ENCODE data around the gene LRRC71.

LRRC71 gene

GRCh38 chr1:156920233-156921052 lies at the start of gene LRRC71:
LRRC71 (plus strand) TSS chr1:156920632; CDS start chr1:156920804, 172 bp downstream.
- H3K27me3 ChIP-seq (ENCODE audit: control insufficient read depth in 5 of 5, insufficient read depth in 4 of 5, low read length in 5 of 5) = peaks cover 38 to 49% (median 44%) of the 10 kb centered on the region in 5 donors
- peaks cover 0 to 21% (median 17%) of the 10 kb centered on the region in 5 donors for H3K4me1 ChIP-seq (ENCODE audit: control insufficient read depth in 5 of 5, insufficient read depth in 5 of 5, low read length in 5 of 5)
- H3K9me3 ChIP-seq (ENCODE audit: control insufficient read depth in 5 of 5, low read length in 5 of 5) = no peaks in the 10 kb centered on the region
- H3K9ac ChIP-seq (ENCODE audit: low read length in 5 of 5) = peak within 1 kb of the TSS in 1 of 5 donors; percentile 39
- H3K27ac ChIP-seq (ENCODE audit: low read depth, low read length) = no peak within 1 kb of the TSS
- peak within 1 kb of the TSS in 4 of 5 donors; percentile 11 to 50 (median 42) for H3K4me3 ChIP-seq (ENCODE audit: low read depth in 1 of 5, low read length in 5 of 5)
- H3K36me3 ChIP-seq (ENCODE audit: control insufficient read depth in 5 of 5, insufficient read depth in 5 of 5, low read length in 5 of 5) = peaks cover 0 to 17% (median 6%) of the 10 kb centered on the region in 5 donors

- Histone ChIP-seq H3K9me3 (ENCODE audit: control insufficient read depth in 5 of 5, low read length in 5 of 5) (no peaks in the 10 kb centered on the region), H3K4me1 (ENCODE audit: control insufficient read depth in 5 of 5, insufficient read depth in 5 of 5, low read length in 5 of 5) (no peaks in the 10 kb centered on the region), H3K27ac (ENCODE audit: low read depth, low read length) (no peak overlapping the region), H3K9ac (ENCODE audit: low read length in 5 of 5) (no peak overlapping the region), H3K27me3 (ENCODE audit: control insufficient read depth in 5 of 5, insufficient read depth in 4 of 5, low read length in 5 of 5) (peaks cover 5 to 18% (median 10%) of the 10 kb centered on the region in 5 donors), H3K36me3 (ENCODE audit: control insufficient read depth in 5 of 5, insufficient read depth in 5 of 5, low read length in 5 of 5) (no peaks in the 10 kb centered on the region), H3K4me3 (ENCODE audit: low read depth in 1 of 5, low read length in 5 of 5) (no peak overlapping the region)
Observed at GRCh38 chr1:156873659-156874058, 46.8 kb upstream of the LRRC71 start.

GRCh38 chr1:156874142-156874541 lies 46.3 kb upstream of the LRRC71 start:
- H3K27ac ChIP-seq (ENCODE audit: low read depth, low read length) = no peak overlapping the region
- no peaks in the 10 kb centered on the region for H3K36me3 ChIP-seq (ENCODE audit: control insufficient read depth in 5 of 5, insufficient read depth in 5 of 5, low read length in 5 of 5)
- peaks cover 6 to 18% (median 10%) of the 10 kb centered on the region in 5 donors for H3K27me3 ChIP-seq (ENCODE audit: control insufficient read depth in 5 of 5, insufficient read depth in 4 of 5, low read length in 5 of 5)
- no peaks in the 10 kb centered on the region for H3K9me3 ChIP-seq (ENCODE audit: control insufficient read depth in 5 of 5, low read length in 5 of 5)
- no peak overlapping the region for H3K4me3 ChIP-seq (ENCODE audit: low read depth in 1 of 5, low read length in 5 of 5)
- no peaks in the 10 kb centered on the region for H3K4me1 ChIP-seq (ENCODE audit: control insufficient read depth in 5 of 5, insufficient read depth in 5 of 5, low read length in 5 of 5)
- no peak overlapping the region for H3K9ac ChIP-seq (ENCODE audit: low read length in 5 of 5)

- Histone ChIP-seq H3K9ac (ENCODE audit: low read length in 5 of 5) (no peak overlapping the region), H3K36me3 (ENCODE audit: control insufficient read depth in 5 of 5, insufficient read depth in 5 of 5, low read length in 5 of 5) (no peaks in the 10 kb centered on the region), H3K27ac (ENCODE audit: low read depth, low read length) (no peak overlapping the region), H3K27me3 (ENCODE audit: control insufficient read depth in 5 of 5, insufficient read depth in 4 of 5, low read length in 5 of 5) (peaks cover 7 to 18% (median 10%) of the 10 kb centered on the region in 5 donors), H3K4me3 (ENCODE audit: low read depth in 1 of 5, low read length in 5 of 5) (no peak overlapping the region), H3K9me3 (ENCODE audit: control insufficient read depth in 5 of 5, low read length in 5 of 5) (no peaks in the 10 kb centered on the region), H3K4me1 (ENCODE audit: control insufficient read depth in 5 of 5, insufficient read depth in 5 of 5, low read length in 5 of 5) (no peaks in the 10 kb centered on the region)
Observed at GRCh38 chr1:156874572-156875340, 45.7 kb upstream of the LRRC71 start.

- Histone ChIP-seq H3K4me1 (ENCODE audit: control insufficient read depth in 5 of 5, insufficient read depth in 5 of 5, low read length in 5 of 5) (no peaks in the 10 kb centered on the region), H3K27ac (ENCODE audit: low read depth, low read length) (no peak overlapping the region), H3K27me3 (ENCODE audit: control insufficient read depth in 5 of 5, insufficient read depth in 4 of 5, low read length in 5 of 5) (peaks cover 7 to 18% (median 10%) of the 10 kb centered on the region in 5 donors), H3K9ac (ENCODE audit: low read length in 5 of 5) (no peak overlapping the region), H3K36me3 (ENCODE audit: control insufficient read depth in 5 of 5, insufficient read depth in 5 of 5, low read length in 5 of 5) (no peaks in the 10 kb centered on the region), H3K9me3 (ENCODE audit: control insufficient read depth in 5 of 5, low read length in 5 of 5) (no peaks in the 10 kb centered on the region), H3K4me3 (ENCODE audit: low read depth in 1 of 5, low read length in 5 of 5) (no peak overlapping the region)
Observed at GRCh38 chr1:156875341-156875615, 45.2 kb upstream of the LRRC71 start.

GRCh38 chr1:156876281-156876680 lies 44.2 kb upstream of the LRRC71 start:
- Histone ChIP-seq H3K27ac (ENCODE audit: low read depth, low read length) (no peak overlapping the region), H3K9ac (ENCODE audit: low read length in 5 of 5) (no peak overlapping the region), H3K9me3 (ENCODE audit: control insufficient read depth in 5 of 5, low read length in 5 of 5) (no peaks in the 10 kb centered on the region), H3K27me3 (ENCODE audit: control insufficient read depth in 5 of 5, insufficient read depth in 4 of 5, low read length in 5 of 5) (peaks cover 8 to 23% (median 10%) of the 10 kb centered on the region in 5 donors), H3K4me1 (ENCODE audit: control insufficient read depth in 5 of 5, insufficient read depth in 5 of 5, low read length in 5 of 5) (no peaks in the 10 kb centered on the region), H3K36me3 (ENCODE audit: control insufficient read depth in 5 of 5, insufficient read depth in 5 of 5, low read length in 5 of 5) (no peaks in the 10 kb centered on the region), H3K4me3 (ENCODE audit: low read depth in 1 of 5, low read length in 5 of 5) (no peak overlapping the region)

- H3K36me3 ChIP-seq (ENCODE audit: control insufficient read depth in 5 of 5, insufficient read depth in 5 of 5, low read length in 5 of 5) = no peaks in the 10 kb centered on the region
- H3K4me3 ChIP-seq (ENCODE audit: low read depth in 1 of 5, low read length in 5 of 5) = no peak overlapping the region
- H3K4me1 ChIP-seq (ENCODE audit: control insufficient read depth in 5 of 5, insufficient read depth in 5 of 5, low read length in 5 of 5) = no peaks in the 10 kb centered on the region
- no peaks in the 10 kb centered on the region for H3K9me3 ChIP-seq (ENCODE audit: control insufficient read depth in 5 of 5, low read length in 5 of 5)
- no peak overlapping the region for H3K9ac ChIP-seq (ENCODE audit: low read length in 5 of 5)
- H3K27me3 ChIP-seq (ENCODE audit: control insufficient read depth in 5 of 5, insufficient read depth in 4 of 5, low read length in 5 of 5) = peaks cover 8 to 32% (median 16%) of the 10 kb centered on the region in 5 donors
- H3K27ac ChIP-seq (ENCODE audit: low read depth, low read length) = no peak overlapping the region
Observed at GRCh38 chr1:156877433-156878170, 42.8 kb upstream of the LRRC71 start.

GRCh38 chr1:156879876-156880275 lies 40.6 kb upstream of the LRRC71 start:
- H3K27ac ChIP-seq (ENCODE audit: low read depth, low read length) = no peak overlapping the region
- H3K36me3 ChIP-seq (ENCODE audit: control insufficient read depth in 5 of 5, insufficient read depth in 5 of 5, low read length in 5 of 5) = no peaks in the 10 kb centered on the region
- H3K4me3 ChIP-seq (ENCODE audit: low read depth in 1 of 5, low read length in 5 of 5) = no peak overlapping the region
- no peaks in the 10 kb centered on the region for H3K9me3 ChIP-seq (ENCODE audit: control insufficient read depth in 5 of 5, low read length in 5 of 5)
- H3K4me1 ChIP-seq (ENCODE audit: control insufficient read depth in 5 of 5, insufficient read depth in 5 of 5, low read length in 5 of 5) = no peaks in the 10 kb centered on the region
- H3K9ac ChIP-seq (ENCODE audit: low read length in 5 of 5) = no peak overlapping the region
- peaks cover 10 to 42% (median 26%) of the 10 kb centered on the region in 5 donors for H3K27me3 ChIP-seq (ENCODE audit: control insufficient read depth in 5 of 5, insufficient read depth in 4 of 5, low read length in 5 of 5)

- H3K9ac ChIP-seq (ENCODE audit: low read length in 5 of 5) = no peak overlapping the region
- H3K4me1 ChIP-seq (ENCODE audit: control insufficient read depth in 5 of 5, insufficient read depth in 5 of 5, low read length in 5 of 5) = no peaks in the 10 kb centered on the region
- H3K4me3 ChIP-seq (ENCODE audit: low read depth in 1 of 5, low read length in 5 of 5) = no peak overlapping the region
- no peak overlapping the region for H3K27ac ChIP-seq (ENCODE audit: low read depth, low read length)
- no peaks in the 10 kb centered on the region for H3K9me3 ChIP-seq (ENCODE audit: control insufficient read depth in 5 of 5, low read length in 5 of 5)
- no peaks in the 10 kb centered on the region for H3K36me3 ChIP-seq (ENCODE audit: control insufficient read depth in 5 of 5, insufficient read depth in 5 of 5, low read length in 5 of 5)
- H3K27me3 ChIP-seq (ENCODE audit: control insufficient read depth in 5 of 5, insufficient read depth in 4 of 5, low read length in 5 of 5) = peaks cover 7 to 38% (median 29%) of the 10 kb centered on the region in 5 donors
Observed at GRCh38 chr1:156880473-156880872, 40.0 kb upstream of the LRRC71 start.

Data from subcutaneous abdominal adipose tissue (tissue), 5 donors.